Stimulated activated CD4-positive, alpha-beta T cell treated with anti-CD3 and anti-CD28 coated beads, Interleukin-12 subunit alpha, Interleukin-12 subunit beta, amount 100 ng/mL, for 24 hours (primary cell): ENCODE results near the gene ERICH4.
A peak's percentile ranks its signal among the peaks of the same experiment; 100 is the strongest.

Source experiments
- DNase-seq, 2 experiments: peaks; one replicate each; pipeline ENCODE4 v3.0.0-alpha.2; 2020; ENCODE audit warnings: low read depth in 2 of 2

Gene ERICH4

GRCh38 chr19:41414461-41414860 lies 28.5 kb upstream of the ERICH4 start:
- no peak for DNase-seq

GRCh38 chr19:41415154-41415571 lies 27.8 kb upstream of the ERICH4 start:
- no peak for DNase-seq

GRCh38 chr19:41416194-41416674 lies 26.7 kb upstream of the ERICH4 start:
- no peak for DNase-seq

- DNase-seq, result no peak
These were observed 22.7 kb upstream of the ERICH4 start for GRCh38 chr19:41420101-41420880.

GRCh38 chr19:41421314-41421713 lies 21.6 kb upstream of the ERICH4 start:
- no peak for DNase-seq

GRCh38 chr19:41421973-41422372 lies 21.0 kb upstream of the ERICH4 start:
- DNase-seq, result no peak

- no peak for DNase-seq
These were observed 20.5 kb upstream of the ERICH4 start for GRCh38 chr19:41422456-41422855.

- no peak for DNase-seq
These were observed 20.0 kb upstream of the ERICH4 start for GRCh38 chr19:41422955-41423354.

- no peak for DNase-seq
These were observed 18.4 kb upstream of the ERICH4 start for GRCh38 chr19:41424335-41425173.

- no peak for DNase-seq
These were observed 17.5 kb upstream of the ERICH4 start for GRCh38 chr19:41425174-41426115.

GRCh38 chr19:41426116-41426841 lies 16.7 kb upstream of the ERICH4 start:
- no peak for DNase-seq

GRCh38 chr19:41426952-41427646 lies 15.9 kb upstream of the ERICH4 start, which contains the start of gene B3GNT8:
B3GNT8 (minus strand) TSS chr19:41427374; CDS start chr19:41426778, 596 bp downstream.
- DNase-seq, result peak in 1 of 2 experiments; percentile 34

- no peak for DNase-seq
These were observed 15.1 kb upstream of the ERICH4 start for GRCh38 chr19:41427647-41428480.

GRCh38 chr19:41428481-41428859 lies 14.5 kb upstream of the ERICH4 start:
- DNase-seq, result no peak

GRCh38 chr19:41430922-41431321 lies 12.0 kb upstream of the ERICH4 start:
- DNase-seq, result no peak

- DNase-seq, result no peak
These were observed 11.2 kb upstream of the ERICH4 start for GRCh38 chr19:41431426-41432386.

GRCh38 chr19:41433171-41433570 lies 9.8 kb upstream of the ERICH4 start:
- no peak for DNase-seq

GRCh38 chr19:41434450-41434849 lies 8.5 kb upstream of the ERICH4 start:
- no peak for DNase-seq
